Sigmoid colon (tissue), 4 donors: ENCODE data around the gene IL3RA.
A peak's percentile ranks its signal among the peaks of the same experiment; 100 is the strongest.

ENCODE experiments used
- EP300 ChIP-seq, 4 donors: sonication (generic); formaldehyde crosslinking; IDR thresholded peaks; one replicate each; pipeline ENCODE4 v1.6.1; 2017; ENCODE audit warnings: antibody characterized with exemption in 4 of 4
- POLR2A ChIP-seq, 2 donors: fragments of 450-650 bp; IDR thresholded peaks; one replicate each; pipeline ENCODE4 v1.6.1; 2016; ENCODE audit warnings: antibody characterized with exemption in 2 of 2, mild to moderate bottlenecking in 2 of 2, moderate library complexity in 2 of 2
- TF ChIP-seq, protein P1 (sequence below), 4 experiments: fragments of 450-650 bp in 3 of 4; fragments of 200-600 bp in 1 of 4; IDR thresholded peaks; one replicate each; pipeline ENCODE4 v1.5.1; 2016 to 2019; ENCODE audit warnings: antibody characterized with exemption in 4 of 4, mild to moderate bottlenecking in 3 of 4, moderate library complexity in 2 of 4

DNA sequence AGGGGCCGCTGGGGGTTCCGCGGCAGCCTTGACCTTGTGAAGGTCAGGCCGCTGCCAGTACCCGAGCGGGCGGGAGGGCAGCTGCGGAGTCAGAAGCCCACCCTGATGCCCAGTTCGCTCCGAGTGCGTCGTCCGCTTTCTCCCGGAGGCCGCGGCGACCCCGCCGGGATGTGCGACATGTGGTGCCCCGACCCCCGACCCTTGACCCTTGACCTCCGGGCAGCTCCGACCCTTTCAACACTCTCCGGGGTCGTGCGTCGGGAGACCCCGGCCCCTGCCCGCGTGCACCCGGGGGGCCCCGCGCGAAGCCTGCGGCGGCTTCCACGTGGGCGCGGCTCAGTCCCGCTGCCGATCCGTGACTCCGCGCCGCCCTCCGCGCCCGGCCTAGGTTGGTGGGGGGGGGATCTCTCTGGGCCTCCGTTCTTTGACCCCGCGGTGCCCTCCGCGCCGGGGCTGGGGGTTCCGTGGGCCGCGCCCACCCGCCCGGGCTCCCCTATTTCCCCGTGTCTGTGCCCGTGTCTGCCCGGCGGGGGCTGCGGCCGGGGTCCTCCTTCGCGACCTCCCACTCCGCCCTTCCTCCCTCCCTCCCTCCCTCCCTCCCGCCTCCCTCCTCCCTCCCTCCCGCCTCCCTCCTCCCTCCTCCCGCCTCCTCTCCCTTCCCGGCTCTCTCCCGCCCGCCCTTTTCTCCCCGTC is 55.9 kb downstream of the IL3RA start:
- TF ChIP-seq EP300 (IDR thresholded peaks at IDR 0.05) (peak in 1 of 4 donors; percentile 40), POLR2A (IDR thresholded peaks at IDR 0.05) (no peak)
- TF ChIP-seq, protein P1, sequence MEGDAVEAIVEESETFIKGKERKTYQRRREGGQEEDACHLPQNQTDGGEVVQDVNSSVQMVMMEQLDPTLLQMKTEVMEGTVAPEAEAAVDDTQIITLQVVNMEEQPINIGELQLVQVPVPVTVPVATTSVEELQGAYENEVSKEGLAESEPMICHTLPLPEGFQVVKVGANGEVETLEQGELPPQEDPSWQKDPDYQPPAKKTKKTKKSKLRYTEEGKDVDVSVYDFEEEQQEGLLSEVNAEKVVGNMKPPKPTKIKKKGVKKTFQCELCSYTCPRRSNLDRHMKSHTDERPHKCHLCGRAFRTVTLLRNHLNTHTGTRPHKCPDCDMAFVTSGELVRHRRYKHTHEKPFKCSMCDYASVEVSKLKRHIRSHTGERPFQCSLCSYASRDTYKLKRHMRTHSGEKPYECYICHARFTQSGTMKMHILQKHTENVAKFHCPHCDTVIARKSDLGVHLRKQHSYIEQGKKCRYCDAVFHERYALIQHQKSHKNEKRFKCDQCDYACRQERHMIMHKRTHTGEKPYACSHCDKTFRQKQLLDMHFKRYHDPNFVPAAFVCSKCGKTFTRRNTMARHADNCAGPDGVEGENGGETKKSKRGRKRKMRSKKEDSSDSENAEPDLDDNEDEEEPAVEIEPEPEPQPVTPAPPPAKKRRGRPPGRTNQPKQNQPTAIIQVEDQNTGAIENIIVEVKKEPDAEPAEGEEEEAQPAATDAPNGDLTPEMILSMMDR (IDR thresholded peaks at IDR 0.05) = no peak
